GM12878 (cell line): ENCODE measurements around the gene SLC23A1.

Source experiments
- BHLHE40 ChIP-seq, 2 experiments: fragments of 450-650 bp in 1 of 2; IDR thresholded peaks; 2 replicates each; pipeline ENCODE4 v1.6.1; 2011 to 2017; ENCODE audit warnings: low read depth in 2 of 2, borderline replicate concordance in 1 of 2, improper control_type of control experiment in 1 of 2, low read length in 1 of 2, mild to moderate bottlenecking in 1 of 2
- CHD1 ChIP-seq: IDR thresholded peaks from 2 replicates; pipeline ENCODE4 v1.6.1; 2012; ENCODE audit warnings: low read depth, low read length, improper control_type of control experiment
- CTCF ChIP-seq, 3 experiments: IDR thresholded peaks in 2 of 3; conservative IDR thresholded peaks in 1 of 3; 2 replicates each; pipeline ENCODE4 v1.5.1; 2011; ENCODE audit warnings: low read depth in 3 of 3, low read length in 3 of 3, mild to moderate bottlenecking in 3 of 3, control low read depth in 2 of 3, moderate library complexity in 2 of 3, inconsistent platforms in 1 of 3, mixed read lengths in 1 of 3; ENCODE audit not compliant: control insufficient read depth in 2 of 3, insufficient read depth in 1 of 3; ENCODE audit errors: extremely low read depth in 1 of 3
- MAX ChIP-seq: IDR thresholded peaks from 2 replicates; pipeline ENCODE4 v1.6.1; 2012; ENCODE audit warnings: low read depth, low read length, improper control_type of control experiment
- REST ChIP-seq: IDR thresholded peaks from 2 replicates; pipeline ENCODE4 v1.6.1; 2012; ENCODE audit warnings: mild to moderate bottlenecking, low read depth, low read length
- SMAD1 ChIP-seq: fragments of 450-650 bp; IDR thresholded peaks from 2 replicates; pipeline ENCODE4 v1.6.1; 2018; ENCODE audit warnings: mild to moderate bottlenecking, low read depth; ENCODE audit not compliant: partially characterized antibody
- SPI1 ChIP-seq: IDR thresholded peaks from 2 replicates; pipeline ENCODE4 v1.6.1; 2011; ENCODE audit warnings: low read depth, mild to moderate bottlenecking, low read length, moderate library complexity, borderline replicate concordance; ENCODE audit not compliant: insufficient read depth
- TAF1 ChIP-seq: IDR thresholded peaks from 2 replicates; pipeline ENCODE4 v1.6.1; 2011; ENCODE audit warnings: mild to moderate bottlenecking, low read depth, low read length, borderline replicate concordance
- TBL1XR1 ChIP-seq: IDR thresholded peaks from 2 replicates; pipeline ENCODE4 v1.6.1; 2012; ENCODE audit warnings: low read depth, low read length, improper control_type of control experiment
- TCF12 ChIP-seq: IDR thresholded peaks from 2 replicates; pipeline ENCODE4 v1.6.1; 2011; ENCODE audit warnings: low read depth, mild to moderate bottlenecking, low read length
- USF1 ChIP-seq: IDR thresholded peaks from 2 replicates; pipeline ENCODE4 v1.6.1; 2011; ENCODE audit warnings: borderline replicate concordance, low read depth, mild to moderate bottlenecking, moderate library complexity, mixed read lengths, low read length; ENCODE audit not compliant: insufficient read depth; ENCODE audit errors: extremely low read length
- USF2 ChIP-seq: IDR thresholded peaks from 2 replicates; pipeline ENCODE4 v1.6.1; 2011; ENCODE audit warnings: low read depth, low read length, improper control_type of control experiment, borderline replicate concordance
- ZNF24 ChIP-seq: fragments of 450-650 bp; IDR thresholded peaks from 2 replicates; pipeline ENCODE4 v1.6.1; 2017; ENCODE audit warnings: antibody characterized with exemption, mild to moderate bottlenecking
- ZNF274 ChIP-seq: IDR thresholded peaks from one replicate; pipeline ENCODE4 v1.8.0; 2011; ENCODE audit not compliant: insufficient read length, insufficient read depth

- no peak for TF ChIP-seq SMAD1
- TF ChIP-seq SPI1 = no peak
- no peak for TF ChIP-seq USF1
- TF ChIP-seq ZNF24 = no peak
- TF ChIP-seq BHLHE40 (IDR thresholded peaks at IDR 0.05; ENCODE audit: borderline replicate concordance in 1 of 2, low read depth in 2 of 2, low read length in 1 of 2) = no peak
- TF ChIP-seq TCF12 = no peak
- no peak for TF ChIP-seq CTCF (IDR thresholded peaks at IDR 0.05 in 2 of 3, conservative IDR thresholded peaks at IDR 0.05 in 1 of 3; ENCODE audit: control insufficient read depth in 2 of 3, extremely low read depth in 1 of 3, insufficient read depth in 1 of 3, low read depth in 3 of 3, low read length in 3 of 3)
- no peak for TF ChIP-seq MAX
- no peak for TF ChIP-seq USF2
- no peak for TF ChIP-seq CHD1
- no peak for TF ChIP-seq ZNF274
- no peak for TF ChIP-seq REST
- TF ChIP-seq TBL1XR1 = no peak
- no peak for TF ChIP-seq TAF1
Measured at GRCh38 chr5:139381837-139382761, 998 bp downstream of the SLC23A1 start.
